Endothelial cell of umbilical vein (primary cell): ENCODE data around the gene PLXDC2. TPM values are rescaled to one million over a fixed set of nuclear protein-coding genes. Genes with fewer than 3 reads are reported as not detected.

ENCODE experiments used
- BruUV-seq: library from RNA; stranded (reverse); fragments of 400-500 nt; replicated peaks from 2 replicates; lab custom pipeline; 2021; lab: Mats Ljungman, UMichigan
- CTCF ChIA-PET: fragments of 300-600, 350-600 bp; sonication (Branson Sonifier 250); formaldehyde crosslinking; loops from one replicate; lab custom pipeline; 2021; ENCODE audit warnings: antibody characterized with exemption, inconsistent platforms; lab: Charles Lee
- POLR2A ChIA-PET: fragments of 300-600, 350-600 bp; sonication (Branson Sonifier 250); formaldehyde crosslinking; loops from one replicate; lab custom pipeline; 2021; ENCODE audit warnings: antibody characterized with exemption, inconsistent platforms; lab: Charles Lee
- DNase-seq: peaks from one replicate; pipeline ENCODE4 v3.0.0-alpha.2; 2011; ENCODE audit warnings: low read depth, low spot score
- FAIRE-seq: peaks from 2 replicates; lab custom pipeline; 2011; peaks lifted over from hg19 to GRCh38; lab: Jason Lieb, UNC
- H2AFZ ChIP-seq: 2 replicates; pipeline ENCODE4 v1.6.0; 2012; ENCODE audit warnings: low read depth, low read length, control low read depth, inconsistent platforms
- H3K27ac ChIP-seq: 2 replicates; pipeline ENCODE4 v1.5.1; 2011; ENCODE audit warnings: low read depth, mild to moderate bottlenecking, control low read depth, low read length, moderate library complexity; ENCODE audit not compliant: insufficient read depth
- H3K27me3 ChIP-seq, 2 experiments: 2 replicates each; pipeline versions ENCODE4 v1.6.0 to v1.6.1; 2011; ENCODE audit warnings: low read length in 2 of 2, mixed read lengths in 1 of 2; ENCODE audit not compliant: control insufficient read depth in 2 of 2, insufficient read depth in 2 of 2
- H3K36me3 ChIP-seq, 2 experiments: 2 replicates in 1 of 2; 3 replicates in 1 of 2; pipeline ENCODE4 v1.5.1; 2011; ENCODE audit warnings: low read length in 2 of 2, mild to moderate bottlenecking in 1 of 2, moderate library complexity in 1 of 2; ENCODE audit not compliant: control insufficient read depth in 2 of 2, insufficient read depth in 2 of 2; ENCODE audit errors: extremely low read depth in 1 of 2
- H3K4me1 ChIP-seq: 3 replicates; pipeline ENCODE4 v1.5.1; 2011; ENCODE audit warnings: mild to moderate bottlenecking, low read length; ENCODE audit not compliant: control insufficient read depth, insufficient read depth; ENCODE audit errors: extremely low read depth
- H3K4me2 ChIP-seq: 2 replicates; pipeline ENCODE4 v1.6.1; 2011; ENCODE audit warnings: low read length, control low read depth, mixed read lengths; ENCODE audit not compliant: insufficient read depth
- H3K4me3 ChIP-seq, 3 experiments: fragments of 200-600 bp in 1 of 3; sonication (generic), shearing (Covaris generic) in 1 of 3; replicated peaks in 1 of 3; 2 replicates each; pipeline ENCODE4 v1.5.1; 2011 to 2016; ENCODE audit warnings: control low read depth in 3 of 3, low read length in 3 of 3, mild to moderate bottlenecking in 2 of 3, inconsistent platforms in 1 of 3, low read depth in 1 of 3, moderate library complexity in 1 of 3; ENCODE audit not compliant: insufficient read depth in 1 of 3
- H3K79me2 ChIP-seq: 2 replicates; pipeline ENCODE4 v1.6.0; 2012; ENCODE audit warnings: low read length, inconsistent platforms; ENCODE audit not compliant: control insufficient read depth, insufficient read depth
- H3K9ac ChIP-seq: replicated peaks from 2 replicates; pipeline ENCODE3; 2011; ENCODE audit warnings: low read length, control low read depth; ENCODE audit not compliant: insufficient read depth; ENCODE audit errors: extremely low read depth
- H3K9me1 ChIP-seq: replicated peaks from 3 replicates; pipeline ENCODE4 v1.6.0; 2011; ENCODE audit warnings: mild to moderate bottlenecking, low read length; ENCODE audit not compliant: control insufficient read depth, insufficient read depth; ENCODE audit errors: extremely low read depth
- H3K9me3 ChIP-seq: replicated peaks from 2 replicates; pipeline ENCODE4 v1.5.1; 2012; ENCODE audit warnings: low read length, inconsistent platforms; ENCODE audit not compliant: control insufficient read depth, insufficient read depth
- H4K20me1 ChIP-seq: replicated peaks from 2 replicates; pipeline ENCODE3; 2011; ENCODE audit warnings: mild to moderate bottlenecking, low read length; ENCODE audit not compliant: control insufficient read depth, insufficient read depth; ENCODE audit errors: extremely low read depth
- CTCF ChIP-seq, 2 donors: IDR thresholded peaks; 1 replicate in 1 of 2; 2 replicates in 1 of 2; pipeline ENCODE4 v1.5.1; 2011; ENCODE audit warnings: low read length in 2 of 2, mild to moderate bottlenecking in 2 of 2, moderate library complexity in 2 of 2, control low read depth in 1 of 2, inconsistent platforms in 1 of 2, low read depth in 1 of 2; ENCODE audit not compliant: insufficient read depth in 1 of 2; ENCODE audit errors: extremely low read depth in 1 of 2
- EZH2 ChIP-seq: IDR thresholded peaks from 2 replicates; pipeline ENCODE4 v1.6.1; 2012; ENCODE audit warnings: borderline replicate concordance, low read depth, mild to moderate bottlenecking, moderate library complexity, low read length, inconsistent platforms; ENCODE audit not compliant: severe bottlenecking
- FOS ChIP-seq: IDR thresholded peaks from 2 replicates; pipeline ENCODE4 v1.6.1; 2011; ENCODE audit warnings: mild to moderate bottlenecking, low read length, moderate library complexity, borderline replicate concordance; ENCODE audit not compliant: insufficient read depth
- GATA2 ChIP-seq: IDR thresholded peaks from 2 replicates; pipeline ENCODE4 v1.7.0; 2011; ENCODE audit warnings: low read depth, mild to moderate bottlenecking, moderate library complexity, mixed read lengths, low read length; ENCODE audit not compliant: insufficient read length, insufficient read depth
- JUN ChIP-seq: IDR thresholded peaks from 2 replicates; pipeline ENCODE4 v1.6.1; 2011; ENCODE audit warnings: borderline replicate concordance, low read depth; ENCODE audit not compliant: insufficient read length, insufficient read depth
- MAX ChIP-seq: IDR thresholded peaks from 2 replicates; pipeline ENCODE4 v1.6.1; 2011; ENCODE audit not compliant: insufficient read depth, insufficient read length
- MYC ChIP-seq: IDR thresholded peaks from one replicate; pipeline ENCODE4 v1.6.1; 2011; ENCODE audit warnings: mild to moderate bottlenecking, low read depth, low read length
- POLR2A ChIP-seq: IDR thresholded peaks from 2 replicates; pipeline ENCODE4 v1.6.1; 2012; ENCODE audit warnings: low read depth, mild to moderate bottlenecking, control low read depth, low read length
- POLR2AphosphoS5 ChIP-seq: IDR thresholded peaks from 2 replicates; pipeline ENCODE4 v1.6.1; 2012; ENCODE audit warnings: low read depth, mild to moderate bottlenecking, control low read depth, low read length, moderate library complexity; ENCODE audit not compliant: insufficient read depth
- dilution Hi-C: fragments of 300-500 bp; cut with MboI; formaldehyde crosslinking; loops from one replicate; pipeline ENCODE4 v1.15.0; 2019; ENCODE audit warnings: low sequenced_read_pairs; ENCODE audit not compliant: extremely low pct_ligation_motif_present
- intact Hi-C: fragments of 100-400 bp; cut with micrococcal nuclease; formaldehyde crosslinking; loops from one replicate; pipeline ENCODE4 v1.10.0; 2022
- polyA plus RNA-seq, 4 experiments: library from polyadenylated mRNA; depleted of rRNA in 3 of 4; stranded (reverse) in 3 of 4; unstranded in 1 of 4; fragments of >200 nt; gene quantifications; 2 replicates each; pipeline versions ENCODE4 v1.2.1 to v1.2.3, GENCODE V29; 2011 to 2012; ENCODE audit warnings: missing spikeins in 1 of 4
- total RNA-seq: library from RNA; stranded (reverse); gene quantifications from 2 replicates; pipeline ENCODE4 v1.2.3, GENCODE V29; 2021

The PLXDC2 gene
- total and polyA plus RNA-seq, 2 donors (not counting 3 experiments of a cell fraction or from before 2014, with no cell fraction given) = 0.32 to 1.2 TPM

GRCh38 chr10:20156511-20156910 is 340.3 kb downstream of the PLXDC2 start:
- H3K4me2 ChIP-seq = no peak overlapping the region
- FAIRE-seq (no peak), DNase-seq (no peak)
- no peaks in the 10 kb centered on the region for H3K9me1 ChIP-seq
- no peaks in the 10 kb centered on the region for H3K9me3 ChIP-seq
- ChIA-PET CTCF (no interaction called here), POLR2A (no interaction called here)
- H3K27ac ChIP-seq = no peak overlapping the region
- H3K27me3 ChIP-seq = no peaks in the 10 kb centered on the region
- no TSS peak for BruUV-seq
- H3K4me3 ChIP-seq = no peak overlapping the region
- H3K9ac ChIP-seq = no peak overlapping the region
- no peaks in the 10 kb centered on the region for H3K79me2 ChIP-seq
- intact Hi-C loops (no loop called here), dilution Hi-C loops (no loop called here)
- H3K4me1 ChIP-seq = no peaks in the 10 kb centered on the region
- no peak for TF ChIP-seq CTCF (IDR thresholded peaks at IDR 0.05; ENCODE audit: extremely low read depth in 1 of 2, insufficient read depth in 1 of 2, low read depth in 1 of 2, low read length in 2 of 2)
- TF ChIP-seq FOS = no peak
- TF ChIP-seq POLR2AphosphoS5 = no peak
- TF ChIP-seq JUN = no peak
- TF ChIP-seq MAX = no peak
- TF ChIP-seq GATA2 = no peak
- TF ChIP-seq EZH2 = no peak
- no peak for TF ChIP-seq POLR2A
- TF ChIP-seq MYC = no peak
- H4K20me1 ChIP-seq = no peaks in the 10 kb centered on the region
- H2AFZ ChIP-seq = no peak overlapping the region
- H3K36me3 ChIP-seq = no peaks in the 10 kb centered on the region
